HL-60 (cell line): ENCODE results near the gene WNK1.

Source experiments
- TF ChIP-seq, protein P1 (sequence below): IDR thresholded peaks from one replicate; pipeline ENCODE4 v1.5.1; 2011; ENCODE audit warnings: low read length, control low read depth, inconsistent platforms; ENCODE audit not compliant: insufficient read depth
- TF ChIP-seq, protein P2 (sequence below): IDR thresholded peaks from 2 replicates; pipeline ENCODE4 v1.6.1; 2012; ENCODE audit warnings: low read depth; ENCODE audit not compliant: insufficient replicate concordance

DNA sequence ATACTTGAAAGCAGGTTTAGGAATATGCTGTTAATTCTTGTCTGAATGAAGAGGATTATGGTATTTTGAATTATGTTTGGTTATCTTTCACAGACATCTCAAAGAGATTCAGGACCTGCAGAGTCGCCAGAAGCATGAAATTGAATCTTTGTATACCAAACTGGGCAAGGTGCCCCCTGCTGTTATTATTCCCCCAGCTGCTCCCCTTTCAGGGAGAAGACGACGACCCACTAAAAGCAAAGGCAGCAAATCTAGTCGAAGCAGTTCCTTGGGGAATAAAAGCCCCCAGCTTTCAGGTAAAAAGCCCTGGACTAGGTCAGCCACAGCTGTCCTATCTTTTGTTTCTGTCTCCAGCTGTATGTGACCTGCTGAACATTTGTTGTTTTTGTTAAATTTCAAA is 145.0 kb downstream of the WNK1 start:
- TF ChIP-seq, protein P1, sequence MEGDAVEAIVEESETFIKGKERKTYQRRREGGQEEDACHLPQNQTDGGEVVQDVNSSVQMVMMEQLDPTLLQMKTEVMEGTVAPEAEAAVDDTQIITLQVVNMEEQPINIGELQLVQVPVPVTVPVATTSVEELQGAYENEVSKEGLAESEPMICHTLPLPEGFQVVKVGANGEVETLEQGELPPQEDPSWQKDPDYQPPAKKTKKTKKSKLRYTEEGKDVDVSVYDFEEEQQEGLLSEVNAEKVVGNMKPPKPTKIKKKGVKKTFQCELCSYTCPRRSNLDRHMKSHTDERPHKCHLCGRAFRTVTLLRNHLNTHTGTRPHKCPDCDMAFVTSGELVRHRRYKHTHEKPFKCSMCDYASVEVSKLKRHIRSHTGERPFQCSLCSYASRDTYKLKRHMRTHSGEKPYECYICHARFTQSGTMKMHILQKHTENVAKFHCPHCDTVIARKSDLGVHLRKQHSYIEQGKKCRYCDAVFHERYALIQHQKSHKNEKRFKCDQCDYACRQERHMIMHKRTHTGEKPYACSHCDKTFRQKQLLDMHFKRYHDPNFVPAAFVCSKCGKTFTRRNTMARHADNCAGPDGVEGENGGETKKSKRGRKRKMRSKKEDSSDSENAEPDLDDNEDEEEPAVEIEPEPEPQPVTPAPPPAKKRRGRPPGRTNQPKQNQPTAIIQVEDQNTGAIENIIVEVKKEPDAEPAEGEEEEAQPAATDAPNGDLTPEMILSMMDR = no peak
- TF ChIP-seq, protein P2, sequence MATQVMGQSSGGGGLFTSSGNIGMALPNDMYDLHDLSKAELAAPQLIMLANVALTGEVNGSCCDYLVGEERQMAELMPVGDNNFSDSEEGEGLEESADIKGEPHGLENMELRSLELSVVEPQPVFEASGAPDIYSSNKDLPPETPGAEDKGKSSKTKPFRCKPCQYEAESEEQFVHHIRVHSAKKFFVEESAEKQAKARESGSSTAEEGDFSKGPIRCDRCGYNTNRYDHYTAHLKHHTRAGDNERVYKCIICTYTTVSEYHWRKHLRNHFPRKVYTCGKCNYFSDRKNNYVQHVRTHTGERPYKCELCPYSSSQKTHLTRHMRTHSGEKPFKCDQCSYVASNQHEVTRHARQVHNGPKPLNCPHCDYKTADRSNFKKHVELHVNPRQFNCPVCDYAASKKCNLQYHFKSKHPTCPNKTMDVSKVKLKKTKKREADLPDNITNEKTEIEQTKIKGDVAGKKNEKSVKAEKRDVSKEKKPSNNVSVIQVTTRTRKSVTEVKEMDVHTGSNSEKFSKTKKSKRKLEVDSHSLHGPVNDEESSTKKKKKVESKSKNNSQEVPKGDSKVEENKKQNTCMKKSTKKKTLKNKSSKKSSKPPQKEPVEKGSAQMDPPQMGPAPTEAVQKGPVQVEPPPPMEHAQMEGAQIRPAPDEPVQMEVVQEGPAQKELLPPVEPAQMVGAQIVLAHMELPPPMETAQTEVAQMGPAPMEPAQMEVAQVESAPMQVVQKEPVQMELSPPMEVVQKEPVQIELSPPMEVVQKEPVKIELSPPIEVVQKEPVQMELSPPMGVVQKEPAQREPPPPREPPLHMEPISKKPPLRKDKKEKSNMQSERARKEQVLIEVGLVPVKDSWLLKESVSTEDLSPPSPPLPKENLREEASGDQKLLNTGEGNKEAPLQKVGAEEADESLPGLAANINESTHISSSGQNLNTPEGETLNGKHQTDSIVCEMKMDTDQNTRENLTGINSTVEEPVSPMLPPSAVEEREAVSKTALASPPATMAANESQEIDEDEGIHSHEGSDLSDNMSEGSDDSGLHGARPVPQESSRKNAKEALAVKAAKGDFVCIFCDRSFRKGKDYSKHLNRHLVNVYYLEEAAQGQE = no peak
